Stimulated activated CD8-positive, alpha-beta memory T cell treated with anti-CD3 and anti-CD28 coated beads, Interleukin-12 subunit alpha, Interleukin-12 subunit beta, amount 100 ng/mL, for 1 hour (primary cell): Measurements from ENCODE around the gene ISL2.

Experiments
- DNase-seq: peaks from one replicate; pipeline ENCODE4 v3.0.0-alpha.2; 2020; ENCODE audit warnings: low read depth

Gene ISL2

GRCh38 chr15:76342058-76342381 lies 5.4 kb downstream of the ISL2 start:
- DNase-seq, result no peak

GRCh38 chr15:76342382-76343201 lies 6.0 kb downstream of the ISL2 start:
- no peak for DNase-seq

GRCh38 chr15:76343313-76343996 lies 6.9 kb downstream of the ISL2 start:
- DNase-seq, result no peak

GRCh38 chr15:76344893-76345582 lies 8.5 kb downstream of the ISL2 start:
- no peak for DNase-seq

GRCh38 chr15:76345583-76345879 lies 9.0 kb downstream of the ISL2 start:
- DNase-seq, result no peak

- DNase-seq, result no peak
Observed at GRCh38 chr15:76345880-76346668, 9.5 kb downstream of the ISL2 start.

- no peak for DNase-seq
Observed at GRCh38 chr15:76346669-76347481, 10.3 kb downstream of the ISL2 start.

GRCh38 chr15:76347482-76348055 lies 11.0 kb downstream of the ISL2 start:
- DNase-seq, result no peak

- no peak for DNase-seq
Observed at GRCh38 chr15:76349301-76350070, 12.9 kb downstream of the ISL2 start.

- DNase-seq, result no peak
Observed at GRCh38 chr15:76353023-76353577, 16.5 kb downstream of the ISL2 start.

GRCh38 chr15:76353903-76354302 lies 17.3 kb downstream of the ISL2 start:
- no peak for DNase-seq

GRCh38 chr15:76354823-76355440 lies 18.4 kb downstream of the ISL2 start:
- DNase-seq, result no peak

GRCh38 chr15:76358453-76358852 lies 21.9 kb downstream of the ISL2 start:
- DNase-seq, result no peak

- no peak for DNase-seq
Observed at GRCh38 chr15:76359152-76359551, 22.6 kb downstream of the ISL2 start.

- DNase-seq, result no peak
Observed at GRCh38 chr15:76360416-76360815, 23.8 kb downstream of the ISL2 start.

GRCh38 chr15:76363251-76363650 lies 26.7 kb downstream of the ISL2 start:
- DNase-seq, result no peak

- DNase-seq, result no peak
Observed at GRCh38 chr15:76366714-76367113, 30.1 kb downstream of the ISL2 start.

- DNase-seq, result no peak
Observed at GRCh38 chr15:76368122-76368621, 31.6 kb downstream of the ISL2 start.

- DNase-seq, result no peak
Observed at GRCh38 chr15:76376029-76376428, 39.5 kb downstream of the ISL2 start.

GRCh38 chr15:76376816-76377215 lies 40.2 kb downstream of the ISL2 start:
- no peak for DNase-seq
